Ishikawa (cell line): ENCODE data around the gene RAB8B.

Experiments used
- CEBPB ChIP-seq: IDR thresholded peaks from 2 replicates; pipeline ENCODE4 v1.6.1; 2012
- CREB1 ChIP-seq: IDR thresholded peaks from 2 replicates; pipeline ENCODE4 v1.6.1; 2012; ENCODE audit warnings: low read depth
- EGR1 ChIP-seq: IDR thresholded peaks from 2 replicates; pipeline ENCODE4 v1.6.1; 2012
- EP300 ChIP-seq: IDR thresholded peaks from 2 replicates; pipeline ENCODE4 v1.6.1; 2012; ENCODE audit warnings: borderline replicate concordance
- FOXM1 ChIP-seq: IDR thresholded peaks from 2 replicates; pipeline ENCODE4 v1.6.1; 2012; ENCODE audit warnings: low read depth, borderline replicate concordance
- MAX ChIP-seq: IDR thresholded peaks from 2 replicates; pipeline ENCODE4 v1.6.1; 2012
- NFIC ChIP-seq: IDR thresholded peaks from 2 replicates; pipeline ENCODE4 v1.6.1; 2012
- RAD21 ChIP-seq: IDR thresholded peaks from 2 replicates; pipeline ENCODE4 v1.6.1; 2012; ENCODE audit warnings: low read depth
- REST ChIP-seq: IDR thresholded peaks from 2 replicates; pipeline ENCODE4 v1.6.1; 2012; ENCODE audit warnings: low read depth, mild to moderate bottlenecking
- TAF1 ChIP-seq: IDR thresholded peaks from 2 replicates; pipeline ENCODE4 v1.6.1; 2012; ENCODE audit warnings: low read depth, mild to moderate bottlenecking
- TCF12 ChIP-seq: IDR thresholded peaks from 2 replicates; pipeline ENCODE4 v1.6.1; 2012; ENCODE audit warnings: low read depth
- TEAD4 ChIP-seq: IDR thresholded peaks from 2 replicates; pipeline ENCODE4 v1.6.1; 2012
- YY1 ChIP-seq: IDR thresholded peaks from 2 replicates; pipeline ENCODE4 v1.6.1; 2012; ENCODE audit warnings: low read depth
- ZBTB7A ChIP-seq: IDR thresholded peaks from 2 replicates; pipeline ENCODE4 v1.6.1; 2012; ENCODE audit warnings: low read depth
- TF ChIP-seq, protein P1 (sequence below): IDR thresholded peaks from 2 replicates; pipeline ENCODE4 v1.6.1; 2012

Gene RAB8B

DNA sequence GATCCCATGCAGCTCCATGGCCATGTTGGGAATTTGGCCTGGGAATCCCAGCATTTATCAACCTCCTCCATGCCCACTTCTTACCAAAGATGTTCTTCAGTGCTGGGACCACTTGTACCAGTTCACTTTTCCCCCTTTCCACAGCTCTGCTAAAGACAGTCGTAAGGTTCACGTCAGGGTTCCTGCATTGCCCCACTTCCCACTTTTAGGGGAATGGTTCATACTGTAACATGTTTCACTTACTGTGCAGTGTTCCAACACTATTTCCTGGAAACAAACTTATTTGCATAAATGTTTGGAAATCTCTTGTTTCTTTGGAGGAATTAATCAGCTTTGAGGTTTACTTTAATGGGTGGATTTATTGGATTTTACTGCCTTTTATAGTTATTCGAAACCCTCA, 105.0 kb downstream of the RAB8B start:
- no peak for TF ChIP-seq CEBPB
- TF ChIP-seq RAD21, result no peak
- no peak for TF ChIP-seq CREB1
- no peak for TF ChIP-seq FOXM1
- TF ChIP-seq YY1, result no peak
- TF ChIP-seq NFIC, result no peak
- no peak for TF ChIP-seq TCF12
- no peak for TF ChIP-seq REST
- no peak for TF ChIP-seq EP300

GRCh38 chr15:63295341-63295740, 105.9 kb downstream of the RAB8B start:
- TF ChIP-seq, protein P1, sequence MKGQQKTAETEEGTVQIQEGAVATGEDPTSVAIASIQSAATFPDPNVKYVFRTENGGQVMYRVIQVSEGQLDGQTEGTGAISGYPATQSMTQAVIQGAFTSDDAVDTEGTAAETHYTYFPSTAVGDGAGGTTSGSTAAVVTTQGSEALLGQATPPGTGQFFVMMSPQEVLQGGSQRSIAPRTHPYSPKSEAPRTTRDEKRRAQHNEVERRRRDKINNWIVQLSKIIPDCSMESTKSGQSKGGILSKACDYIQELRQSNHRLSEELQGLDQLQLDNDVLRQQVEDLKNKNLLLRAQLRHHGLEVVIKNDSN, result no peak
- no peak for TF ChIP-seq EP300
- TF ChIP-seq RAD21, result no peak
- TF ChIP-seq EGR1, result no peak
- no peak for TF ChIP-seq REST
- no peak for TF ChIP-seq ZBTB7A
- no peak for TF ChIP-seq NFIC
- no peak for TF ChIP-seq MAX
- TF ChIP-seq TCF12, result no peak
- no peak for TF ChIP-seq TEAD4
- TF ChIP-seq FOXM1, result no peak
- TF ChIP-seq YY1, result no peak

DNA sequence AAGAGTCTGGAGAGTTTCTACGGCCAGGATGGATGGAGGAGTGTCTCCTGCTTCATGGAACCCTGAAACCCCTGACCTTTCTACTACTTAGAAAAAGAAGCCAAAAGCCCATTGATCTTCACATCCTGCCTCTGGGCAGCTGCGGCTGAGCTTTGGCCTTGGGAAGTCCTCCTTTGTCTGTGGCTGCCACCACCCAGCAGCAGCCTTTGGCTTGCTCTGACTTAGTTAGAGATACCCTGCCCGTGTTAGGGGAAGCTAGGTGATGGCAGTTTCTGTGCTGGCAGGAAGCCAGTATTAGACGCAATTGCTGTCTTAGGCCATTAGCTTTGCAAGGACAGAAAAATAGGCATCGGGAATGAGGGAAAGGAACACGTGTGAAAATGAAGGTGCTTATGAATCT, 106.8 kb downstream of the RAB8B start:
- TF ChIP-seq CEBPB (no peak), FOXM1 (no peak), RAD21 (no peak), TEAD4 (no peak), EP300 (no peak), REST (no peak), CREB1 (no peak), ZBTB7A (no peak), YY1 (no peak), EGR1 (no peak), TCF12 (no peak), NFIC (no peak), MAX (no peak), TAF1 (no peak)
- TF ChIP-seq, protein P1, result no peak

DNA sequence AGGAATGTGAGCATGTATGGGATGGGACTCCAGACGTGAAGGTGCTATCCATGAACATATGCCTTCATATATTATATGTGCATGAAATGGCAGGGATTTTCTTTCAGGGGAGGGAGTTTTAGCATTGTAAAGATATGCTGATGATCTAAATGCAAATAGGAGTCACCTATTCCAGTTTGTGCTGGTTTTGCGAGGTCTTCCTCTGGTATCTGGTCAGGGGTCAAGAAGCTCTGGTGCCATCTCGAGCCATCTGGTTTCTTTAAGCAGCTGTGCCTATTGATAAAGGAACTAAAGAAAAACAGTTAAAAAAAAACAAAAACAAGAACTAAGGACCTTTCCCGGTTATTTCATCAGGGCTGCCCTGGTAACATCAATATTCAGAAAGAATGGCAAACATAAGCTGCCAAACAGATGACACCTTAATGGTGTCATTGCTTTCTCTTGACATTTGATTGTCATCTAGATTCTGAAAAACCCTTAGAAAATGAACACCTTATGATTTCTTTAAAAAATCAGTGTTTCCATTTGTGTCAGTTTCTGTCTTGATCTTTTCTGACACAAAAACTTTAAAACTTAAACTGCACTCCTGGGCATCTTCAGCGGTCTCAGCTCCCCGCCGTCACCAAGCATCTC, 110.7 kb downstream of the RAB8B start:
- TF ChIP-seq TCF12 (no peak), RAD21 (no peak), TEAD4 (no peak), EGR1 (no peak), MAX (no peak), NFIC (no peak), TAF1 (no peak), EP300 (no peak), REST (no peak), CREB1 (no peak)
- TF ChIP-seq, protein P1, result no peak
